Measurements from ENCODE around the gene KCNJ6.

DNA sequence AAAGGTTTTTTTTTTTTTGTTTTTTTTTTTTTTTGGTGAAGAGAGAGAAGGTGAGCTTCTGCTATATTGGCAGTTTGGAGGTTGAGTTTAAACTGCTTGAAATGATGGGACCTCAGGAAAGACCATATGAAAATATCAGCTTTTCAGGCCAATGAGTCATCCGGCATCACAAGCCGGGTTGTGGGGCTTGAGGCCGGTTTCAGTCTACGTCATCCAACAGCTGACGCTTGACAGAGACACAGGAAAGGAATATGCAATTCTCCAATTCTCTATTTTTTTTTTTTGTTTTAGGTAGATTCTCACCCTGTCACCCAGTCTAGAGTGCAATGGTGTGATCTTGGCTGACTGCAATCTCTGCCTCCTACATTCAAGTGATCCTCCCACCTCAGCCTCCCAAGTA lies 52.4 kb downstream of the KCNJ6 start:
- TF ChIP-seq, protein P1, sequence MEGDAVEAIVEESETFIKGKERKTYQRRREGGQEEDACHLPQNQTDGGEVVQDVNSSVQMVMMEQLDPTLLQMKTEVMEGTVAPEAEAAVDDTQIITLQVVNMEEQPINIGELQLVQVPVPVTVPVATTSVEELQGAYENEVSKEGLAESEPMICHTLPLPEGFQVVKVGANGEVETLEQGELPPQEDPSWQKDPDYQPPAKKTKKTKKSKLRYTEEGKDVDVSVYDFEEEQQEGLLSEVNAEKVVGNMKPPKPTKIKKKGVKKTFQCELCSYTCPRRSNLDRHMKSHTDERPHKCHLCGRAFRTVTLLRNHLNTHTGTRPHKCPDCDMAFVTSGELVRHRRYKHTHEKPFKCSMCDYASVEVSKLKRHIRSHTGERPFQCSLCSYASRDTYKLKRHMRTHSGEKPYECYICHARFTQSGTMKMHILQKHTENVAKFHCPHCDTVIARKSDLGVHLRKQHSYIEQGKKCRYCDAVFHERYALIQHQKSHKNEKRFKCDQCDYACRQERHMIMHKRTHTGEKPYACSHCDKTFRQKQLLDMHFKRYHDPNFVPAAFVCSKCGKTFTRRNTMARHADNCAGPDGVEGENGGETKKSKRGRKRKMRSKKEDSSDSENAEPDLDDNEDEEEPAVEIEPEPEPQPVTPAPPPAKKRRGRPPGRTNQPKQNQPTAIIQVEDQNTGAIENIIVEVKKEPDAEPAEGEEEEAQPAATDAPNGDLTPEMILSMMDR (IDR thresholded peaks at IDR 0.05 in 2 of 3, conservative IDR thresholded peaks at IDR 0.05 in 1 of 3; ENCODE audit: control insufficient read depth in 2 of 3, extremely low read depth in 1 of 3, insufficient read depth in 1 of 3, low read depth in 3 of 3, low read length in 3 of 3), result no peak
- no peak for TF ChIP-seq EGR1 (IDR thresholded peaks at IDR 0.05; ENCODE audit: borderline replicate concordance in 1 of 2, low read depth in 2 of 2, low read length in 2 of 2)
- TF ChIP-seq SUPT20H (IDR thresholded peaks at IDR 0.05; ENCODE audit: borderline replicate concordance, control insufficient read depth, low read depth, low read length), result no peak
- no peak for TF ChIP-seq EZH2 (IDR thresholded peaks at IDR 0.05; ENCODE audit: borderline replicate concordance, control insufficient read depth, low read depth, low read length)
- no peak for TF ChIP-seq BHLHE40 (IDR thresholded peaks at IDR 0.05; ENCODE audit: borderline replicate concordance in 1 of 2, low read depth in 2 of 2, low read length in 1 of 2)
- TF ChIP-seq POU2F2 (IDR thresholded peaks at IDR 0.05; ENCODE audit: borderline replicate concordance, low read depth, low read length), result no peak
- no peak for TF ChIP-seq POLR2A (IDR thresholded peaks at IDR 0.05; ENCODE audit: low read depth, low read length)
- no peak for TF ChIP-seq SIN3A (IDR thresholded peaks at IDR 0.05; ENCODE audit: low read depth, low read length)
- no peak for TF ChIP-seq LARP7 (IDR thresholded peaks at IDR 0.05)
- TF ChIP-seq MEF2A (IDR thresholded peaks at IDR 0.05; ENCODE audit: insufficient read depth, low read depth, low read length), result no peak

All from GM12878 (cell line).